Coronary artery (tissue), 2 donors: ENCODE measurements around the gene MUC20.

ENCODE experiments used
- DNase-seq: peaks from one replicate; pipeline ENCODE4 v3.0.0-alpha.2; 2017; ENCODE audit warnings: low spot score
- H3K27ac ChIP-seq, 2 donors: fragments of 200-600 bp; sonication (generic); one replicate each; pipeline ENCODE4 v1.5.1; 2016 to 2019
- H3K4me3 ChIP-seq: fragments of 200-600 bp; sonication (generic); 2 replicates; pipeline ENCODE4 v1.5.1; 2016; ENCODE audit warnings: mild to moderate bottlenecking, moderate library complexity
- CTCF ChIP-seq: fragments of 200-600 bp; sonication (generic); IDR thresholded peaks from one replicate; pipeline ENCODE4 v1.5.1; 2019; ENCODE audit warnings: antibody characterized with exemption

MUC20 gene

GRCh38 chr3:195697582-195698324 lies 23.0 kb upstream of the MUC20 start:
- DNase-seq, result no peak
- no peak for TF ChIP-seq CTCF
- Histone ChIP-seq H3K4me3 (no peak overlapping the region), H3K27ac (no peak overlapping the region)

GRCh38 chr3:195698325-195698646 lies 22.5 kb upstream of the MUC20 start:
- Histone ChIP-seq H3K27ac (no peak overlapping the region), H3K4me3 (no peak overlapping the region)
- no peak for TF ChIP-seq CTCF
- no peak for DNase-seq

GRCh38 chr3:195698647-195699387 lies 22.0 kb upstream of the MUC20 start:
- Histone ChIP-seq H3K27ac (no peak overlapping the region), H3K4me3 (no peak overlapping the region)
- no peak for TF ChIP-seq CTCF
- DNase-seq, result no peak

GRCh38 chr3:195699388-195699771 lies 21.4 kb upstream of the MUC20 start:
- H3K27ac ChIP-seq, result no peak overlapping the region
- TF ChIP-seq CTCF, result no peak
- DNase-seq, result no peak
- H3K4me3 ChIP-seq, result no peak overlapping the region

GRCh38 chr3:195699860-195700259 lies 20.9 kb upstream of the MUC20 start:
- H3K27ac ChIP-seq, result no peak overlapping the region
- no peak for DNase-seq
- H3K4me3 ChIP-seq, result no peak overlapping the region
- TF ChIP-seq CTCF, result no peak

GRCh38 chr3:195700319-195700718 lies 20.5 kb upstream of the MUC20 start:
- DNase-seq, result no peak
- no peak overlapping the region for H3K4me3 ChIP-seq
- no peak for TF ChIP-seq CTCF
- H3K27ac ChIP-seq, result no peak overlapping the region
